Tibial nerve (tissue), 4 donors: ENCODE measurements around the gene DDX17.

ENCODE experiments used
- CTCF ChIP-seq, 5 experiments: fragments of 200-600 bp in 3 of 5; fragments of 450-650 bp in 2 of 5; sonication (generic) in 3 of 5; IDR thresholded peaks; one replicate each; pipeline ENCODE4 v1.5.1; 2016 to 2019; ENCODE audit warnings: antibody characterized with exemption in 5 of 5, mild to moderate bottlenecking in 3 of 5, moderate library complexity in 2 of 5
- EP300 ChIP-seq, 2 donors: sonication (generic); formaldehyde crosslinking; IDR thresholded peaks; one replicate each; pipeline ENCODE4 v1.6.1; 2017; ENCODE audit warnings: antibody characterized with exemption in 2 of 2, mild to moderate bottlenecking in 1 of 2
- POLR2A ChIP-seq, 2 donors: fragments of 450-650 bp; IDR thresholded peaks; one replicate each; pipeline ENCODE4 v1.6.1; 2017; ENCODE audit warnings: antibody characterized with exemption in 2 of 2, mild to moderate bottlenecking in 2 of 2, moderate library complexity in 2 of 2

DNA sequence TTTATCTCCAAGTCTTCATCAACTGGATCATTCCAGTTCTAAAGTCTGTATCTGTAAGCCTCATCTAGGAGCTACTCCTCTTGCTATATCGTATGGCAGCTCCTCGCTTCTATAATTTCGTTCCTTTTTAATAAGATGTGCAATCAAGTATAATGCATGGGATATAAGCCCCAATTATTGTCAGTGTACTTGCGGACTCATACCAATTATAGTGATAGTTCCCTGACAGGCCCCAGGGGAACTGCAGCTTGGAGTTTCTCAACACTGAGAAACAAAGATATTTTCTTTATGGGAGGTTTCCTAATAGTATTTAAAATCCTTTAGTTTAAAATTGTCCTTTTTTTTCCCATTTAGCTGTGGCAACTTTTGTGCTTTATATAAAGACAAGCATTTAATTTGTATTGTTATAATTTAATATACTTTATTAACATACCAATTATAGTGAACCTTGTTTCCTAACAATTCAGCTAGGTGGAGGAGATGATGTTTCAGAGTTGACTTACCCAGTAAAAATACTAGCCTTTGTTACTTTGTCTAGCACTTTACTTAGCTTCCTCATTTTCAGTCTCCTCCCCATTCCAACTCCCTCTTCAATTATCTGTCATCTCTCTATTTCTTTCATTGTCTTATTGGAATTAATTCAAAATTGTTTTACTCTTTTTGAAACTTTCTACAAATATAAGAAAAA, 25.3 kb upstream of the DDX17 start:
- no peak for TF ChIP-seq CTCF (IDR thresholded peaks at IDR 0.05)
- TF ChIP-seq POLR2A (IDR thresholded peaks at IDR 0.05): no peak
- no peak for TF ChIP-seq EP300 (IDR thresholded peaks at IDR 0.05)
